Stimulated activated CD8-positive, alpha-beta memory T cell treated with anti-CD3 and anti-CD28 coated beads, Interleukin-15, amount 100 ng/mL, for 1 hour (primary cell): ENCODE data around the gene KAZN.

Experiments
- DNase-seq: peaks from one replicate; pipeline ENCODE4 v3.0.0-alpha.2; 2020; ENCODE audit warnings: low read depth

Gene KAZN

DNA sequence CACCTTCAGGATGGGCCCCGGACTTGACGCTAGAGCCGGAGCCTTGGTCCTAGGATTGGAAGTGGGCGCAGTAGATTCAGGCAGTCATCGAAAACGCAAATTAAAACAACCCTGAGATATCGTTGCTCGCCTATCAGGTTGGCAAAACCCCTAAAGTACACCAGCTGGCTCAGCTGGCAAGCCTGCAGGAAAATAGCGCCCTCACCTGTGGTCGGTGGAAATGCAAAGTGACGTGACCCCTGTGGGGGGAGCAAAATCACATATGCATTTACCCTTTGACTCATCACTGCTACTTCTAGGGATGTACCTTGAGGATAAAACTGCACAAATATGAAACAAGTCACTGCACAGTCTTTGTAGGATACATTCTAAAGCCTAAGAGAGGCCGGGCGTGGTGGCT, 384.8 kb downstream of the KAZN start:
- DNase-seq, result no peak

DNA sequence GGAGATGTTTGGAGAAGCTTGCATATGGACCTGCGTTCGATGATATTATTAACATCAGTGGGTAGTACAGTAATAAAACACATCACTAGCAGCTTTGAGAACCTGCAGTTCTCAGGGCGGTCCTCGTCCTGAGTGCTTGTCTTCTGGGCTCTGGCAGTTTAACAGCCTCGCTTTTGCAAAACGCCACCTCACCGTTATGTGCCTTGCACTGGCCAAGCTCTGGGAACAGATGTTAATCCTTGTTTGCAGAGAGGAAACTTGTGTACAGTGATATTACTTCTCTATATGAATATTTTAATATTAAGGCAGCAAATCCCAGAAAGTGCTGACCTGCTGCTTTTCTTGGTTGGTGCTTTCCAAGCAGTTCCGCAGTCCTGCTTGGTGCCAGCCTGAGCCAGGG, 387.7 kb downstream of the KAZN start:
- DNase-seq, result no peak

DNA sequence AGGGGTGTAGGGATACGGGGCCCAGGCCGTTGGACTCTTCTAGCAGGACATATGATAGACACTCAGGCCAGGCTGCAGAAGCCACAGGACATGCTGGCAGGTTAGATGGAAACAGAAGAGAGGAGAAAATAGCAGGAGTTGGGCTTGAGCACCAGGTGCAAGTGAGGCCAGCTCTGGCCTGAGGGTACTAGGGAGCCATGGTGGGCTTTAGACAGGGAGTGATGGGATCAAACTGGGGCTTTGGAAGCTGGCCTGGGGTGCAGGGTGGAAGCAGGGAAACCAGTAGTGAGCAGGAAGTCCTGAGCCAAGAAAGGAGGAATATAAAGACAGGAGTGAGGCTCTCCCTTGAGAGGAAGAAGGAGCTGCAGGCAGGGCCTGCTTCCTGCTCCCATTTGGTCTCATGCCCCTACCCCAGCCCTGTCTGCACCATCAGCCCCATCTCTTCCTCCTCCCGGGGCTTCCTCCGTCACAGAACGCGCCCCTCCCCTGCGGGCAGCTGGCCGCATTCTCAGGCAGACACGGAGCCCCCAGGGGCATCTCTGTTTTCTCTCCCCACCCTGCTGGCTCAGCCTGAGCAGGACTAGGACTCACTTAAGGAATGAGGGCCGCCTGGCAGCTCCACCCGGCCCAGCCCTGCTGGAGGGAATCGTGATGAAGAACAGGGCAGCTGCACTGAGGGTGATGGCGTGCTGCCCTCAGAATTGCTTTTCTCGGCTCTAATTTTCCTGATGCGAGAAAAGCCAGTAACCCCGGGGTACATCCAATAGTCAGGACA, 389.5 kb downstream of the KAZN start:
- DNase-seq, result no peak

DNA sequence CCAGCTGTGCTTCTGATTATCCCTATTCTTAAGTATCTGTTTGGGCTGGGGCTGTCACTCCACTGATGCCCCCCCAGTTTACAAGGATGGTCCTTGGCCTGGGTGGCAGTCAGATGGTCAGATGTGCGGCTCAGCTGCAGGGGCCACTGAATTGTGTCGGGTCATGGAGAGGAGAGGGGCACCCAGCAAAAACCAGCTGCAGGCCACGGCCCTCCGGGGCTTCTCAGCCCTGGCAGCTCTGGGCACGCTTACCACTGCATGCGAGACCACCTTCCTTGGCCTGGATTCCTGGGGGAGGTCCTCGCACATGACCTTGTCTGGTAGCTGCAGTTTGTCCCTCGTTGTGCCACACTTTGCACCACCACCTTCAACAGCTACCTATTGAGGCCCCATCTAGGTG, 390.2 kb downstream of the KAZN start:
- DNase-seq, result no peak

DNA sequence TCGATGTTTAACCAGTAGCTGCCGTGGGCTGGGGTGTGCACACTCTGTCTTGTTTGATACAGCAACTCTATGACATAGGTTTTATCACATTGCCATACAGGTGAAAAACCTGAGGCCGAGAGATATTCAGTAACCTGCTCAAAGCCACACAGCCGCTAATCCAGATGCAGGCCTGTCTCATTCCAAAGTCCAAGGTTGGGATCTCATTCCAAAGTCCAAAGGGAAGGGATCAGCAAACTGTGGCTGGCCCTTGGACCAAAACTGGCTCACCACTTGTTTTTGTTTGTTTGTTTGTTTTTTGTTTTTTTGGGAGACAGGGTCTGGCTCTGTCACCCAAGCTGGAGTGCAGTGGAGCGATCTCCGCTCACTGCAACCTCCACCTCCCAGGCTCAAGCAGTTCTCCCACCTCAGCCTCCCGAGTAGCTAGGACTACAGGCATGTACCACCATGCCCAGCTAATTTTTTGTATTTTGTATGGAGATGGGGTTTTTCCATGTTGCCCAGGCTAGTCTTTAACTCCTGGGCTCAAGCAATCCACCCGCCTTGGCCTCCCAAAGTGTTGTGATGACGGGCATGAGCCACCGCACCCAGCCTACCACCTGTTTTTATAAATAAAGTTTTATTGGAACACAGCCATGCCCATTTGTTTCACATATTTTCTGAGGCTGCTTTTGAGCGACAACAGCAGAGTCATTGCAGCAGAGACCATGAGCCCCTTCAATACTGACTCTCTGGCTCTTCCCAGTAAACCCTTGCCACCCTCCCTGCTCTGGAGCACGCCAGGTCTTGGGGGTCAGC, 391.6 kb downstream of the KAZN start:
- DNase-seq, result no peak

DNA sequence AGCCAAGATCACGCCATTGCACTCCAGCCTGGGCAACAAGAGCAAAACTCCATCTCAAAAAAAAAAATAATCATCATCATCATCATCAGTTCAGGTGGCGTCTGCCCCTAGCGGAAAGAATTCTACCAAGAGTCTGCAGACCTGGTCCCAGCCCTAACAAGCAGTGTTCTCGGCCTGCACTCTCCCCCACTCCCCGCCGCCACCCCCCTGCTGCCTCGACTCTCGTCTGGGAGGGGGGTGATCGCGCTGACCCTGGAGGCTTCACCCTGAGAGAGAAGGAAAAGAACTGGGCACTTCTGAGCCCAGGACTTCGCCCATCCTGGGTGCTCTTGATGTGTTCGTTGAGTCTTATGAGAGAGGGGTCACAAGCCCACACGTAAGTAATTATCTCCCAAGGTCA, 394.9 kb downstream of the KAZN start:
- DNase-seq, result no peak

DNA sequence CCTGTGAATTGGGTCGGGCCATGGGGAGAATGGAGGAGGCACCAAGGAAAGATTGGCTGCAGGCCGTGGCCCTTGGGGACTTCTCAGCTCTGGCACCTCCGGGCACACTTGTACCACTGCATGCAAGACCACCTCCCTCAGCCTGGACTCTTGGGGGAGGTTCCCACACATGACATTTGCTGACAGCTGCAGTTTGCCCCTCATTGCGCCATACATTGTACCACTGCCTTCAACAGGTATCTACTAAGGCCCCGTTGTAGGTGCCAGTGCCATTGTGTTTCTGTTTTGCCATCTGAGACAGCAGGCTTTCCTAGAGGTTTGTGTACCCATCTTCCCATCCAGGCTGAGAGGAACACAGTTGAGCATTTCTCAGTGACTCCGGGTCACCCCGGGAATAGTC, 395.7 kb downstream of the KAZN start:
- DNase-seq, result no peak

DNA sequence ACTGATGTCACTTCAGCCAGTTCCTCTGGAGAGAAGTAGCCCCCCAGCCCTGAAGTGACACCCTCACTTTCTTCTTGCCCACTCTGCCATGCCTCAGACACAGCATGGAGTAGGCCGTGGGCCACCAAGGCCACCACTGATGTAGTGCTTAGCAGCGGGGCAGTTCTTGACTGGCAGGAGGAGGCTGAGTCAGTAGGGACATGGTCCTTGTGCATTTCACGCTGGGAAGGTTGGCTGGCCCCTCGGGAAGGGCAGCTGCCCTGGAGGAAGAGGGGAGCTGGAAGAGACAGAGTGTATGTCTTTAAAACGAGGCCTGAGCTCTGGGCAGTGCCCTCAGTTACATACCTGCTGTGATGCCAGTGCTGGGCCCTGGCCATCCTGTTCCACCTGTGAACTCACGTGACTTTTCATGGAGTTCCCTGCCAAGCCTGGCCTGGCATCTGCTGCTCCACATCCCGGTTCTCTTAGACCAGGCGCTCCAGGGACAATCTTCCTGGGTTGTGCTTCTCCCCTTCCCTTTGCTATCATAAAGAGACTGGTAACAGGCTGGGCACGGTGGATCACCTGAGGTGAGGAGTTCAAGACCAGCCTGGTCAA, 396.5 kb downstream of the KAZN start:
- DNase-seq, result no peak

DNA sequence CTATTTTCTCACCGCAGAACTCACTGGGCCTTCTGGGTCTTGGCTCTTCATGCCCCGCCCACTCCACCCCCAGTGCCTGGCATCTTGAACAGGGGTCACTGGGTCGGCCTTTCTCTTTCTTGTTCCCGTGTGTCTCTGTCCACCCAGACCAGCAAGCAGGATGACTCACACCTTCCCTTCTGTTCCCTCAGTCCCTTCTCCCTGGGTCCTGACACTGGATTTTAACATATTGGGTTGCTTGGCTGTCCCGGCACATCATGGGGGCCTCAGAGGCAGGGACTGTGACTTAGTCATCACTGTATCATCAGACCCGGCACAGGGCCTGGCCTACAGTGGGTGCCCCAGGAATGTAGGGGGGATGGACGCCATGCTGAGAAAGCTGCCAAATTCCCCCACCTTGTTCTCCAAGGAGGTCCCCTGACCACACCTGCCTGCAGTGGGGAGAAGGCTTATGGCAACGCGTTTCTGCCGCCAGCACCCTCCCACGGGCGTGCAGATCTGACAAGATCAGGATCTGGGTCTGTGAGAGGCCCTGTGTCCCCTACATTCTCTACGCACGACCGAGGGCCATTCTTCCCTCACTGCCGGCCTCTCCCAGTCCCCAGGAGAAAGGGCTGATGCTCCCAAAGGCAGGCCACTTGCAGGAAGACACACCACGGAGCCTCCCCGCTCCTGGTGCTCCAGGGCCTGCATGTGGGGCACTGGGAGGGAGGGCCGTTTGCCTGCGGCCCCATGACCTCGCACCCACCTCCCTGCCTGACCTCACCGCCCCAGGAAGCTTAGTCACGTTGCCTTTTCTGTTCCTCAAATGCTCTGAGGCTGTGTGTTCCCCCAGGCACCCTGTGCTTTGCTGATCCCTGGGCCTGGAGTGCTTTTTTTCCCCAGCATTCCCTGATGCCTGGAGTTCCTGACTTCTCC, 397.9 kb downstream of the KAZN start:
- DNase-seq, result no peak

DNA sequence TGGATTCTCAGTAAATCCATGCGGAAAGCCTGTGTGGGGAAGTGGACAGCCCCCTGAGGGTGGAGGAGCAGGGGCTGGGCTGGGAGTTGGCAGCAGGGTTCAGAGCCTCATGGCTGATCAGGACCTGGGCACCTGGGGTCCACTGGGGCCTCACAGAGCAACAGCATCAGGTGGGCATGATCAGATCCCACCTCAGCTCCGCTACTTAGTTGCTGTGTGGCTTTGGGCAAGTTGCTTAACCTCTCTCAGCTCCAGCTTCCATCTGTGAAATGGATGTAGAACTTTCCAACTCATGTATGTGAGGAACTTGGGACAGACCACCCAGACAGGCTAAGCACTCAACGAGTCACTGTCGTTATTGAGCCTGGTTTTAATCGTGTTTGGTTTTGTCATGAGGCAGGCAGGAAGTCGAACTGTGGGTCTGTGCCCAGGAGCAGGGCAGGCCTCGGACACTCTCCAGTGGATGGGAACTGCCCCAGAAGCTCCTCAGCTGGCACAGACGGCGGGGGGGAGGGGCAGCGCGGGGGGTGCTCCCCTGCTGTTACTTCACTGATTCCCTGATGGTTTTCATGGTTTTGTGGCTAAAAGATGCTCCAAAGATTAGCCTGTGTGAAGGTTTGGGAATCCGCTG, 399.3 kb downstream of the KAZN start:
- no peak for DNase-seq

DNA sequence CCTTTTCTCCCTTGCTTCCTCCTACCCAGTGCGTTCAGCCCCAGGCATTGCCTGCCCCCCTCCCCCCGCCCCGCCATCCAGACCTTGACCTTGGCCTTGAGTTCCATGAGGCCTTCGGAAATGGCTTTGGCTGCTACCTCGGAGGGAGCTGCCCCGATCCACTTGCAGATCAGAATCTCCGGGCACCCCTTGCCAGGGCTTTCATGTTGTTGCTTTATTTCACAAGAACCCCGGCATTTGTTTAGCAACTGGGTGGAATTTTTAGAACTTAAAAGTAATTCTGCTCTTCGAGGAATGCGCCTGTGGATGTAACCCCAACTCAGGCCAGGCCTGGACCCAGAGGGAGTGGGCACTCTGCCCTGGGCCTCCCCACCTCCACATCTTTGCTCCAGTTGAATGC, 401.0 kb downstream of the KAZN start:
- no peak for DNase-seq

DNA sequence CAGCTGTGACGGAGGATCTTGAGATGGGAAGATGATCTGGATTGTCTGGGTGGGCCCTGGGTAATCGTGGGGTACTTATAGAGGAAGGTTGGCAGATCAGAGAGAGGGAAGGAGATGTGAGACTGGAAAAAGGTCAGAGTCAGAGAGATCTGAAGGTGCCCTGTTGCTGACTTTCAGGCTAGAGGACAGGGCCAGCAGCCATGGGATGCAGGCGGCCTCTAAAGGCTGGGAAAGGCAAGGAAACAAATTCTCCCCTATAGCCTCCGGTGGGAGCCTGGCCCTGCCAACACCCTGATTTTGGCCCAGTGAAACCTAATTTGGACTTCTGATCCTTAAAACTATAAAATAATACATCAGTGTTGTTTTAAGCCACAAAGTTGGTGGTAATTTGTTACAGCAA, 401.5 kb downstream of the KAZN start:
- DNase-seq, result no peak

DNA sequence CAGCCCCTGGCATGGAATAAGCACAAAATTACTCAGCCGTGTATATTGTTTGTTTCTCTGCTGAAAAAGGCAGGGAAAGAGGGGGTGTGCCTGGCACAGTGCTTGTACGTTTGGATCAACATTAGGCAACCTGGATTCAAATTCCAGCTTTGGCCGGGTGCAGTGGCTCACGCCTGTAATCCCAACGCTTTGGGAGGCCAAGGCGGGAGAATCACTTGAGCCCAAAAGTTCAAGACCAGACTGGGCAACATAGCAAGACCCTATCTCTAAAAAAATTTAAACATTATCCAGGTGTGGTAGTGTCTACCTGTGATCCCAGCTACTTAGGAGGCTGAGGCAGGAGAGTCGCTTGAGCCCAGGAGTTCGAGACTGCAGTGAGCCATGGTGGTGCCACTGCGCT, 402.2 kb downstream of the KAZN start:
- DNase-seq, result no peak

DNA sequence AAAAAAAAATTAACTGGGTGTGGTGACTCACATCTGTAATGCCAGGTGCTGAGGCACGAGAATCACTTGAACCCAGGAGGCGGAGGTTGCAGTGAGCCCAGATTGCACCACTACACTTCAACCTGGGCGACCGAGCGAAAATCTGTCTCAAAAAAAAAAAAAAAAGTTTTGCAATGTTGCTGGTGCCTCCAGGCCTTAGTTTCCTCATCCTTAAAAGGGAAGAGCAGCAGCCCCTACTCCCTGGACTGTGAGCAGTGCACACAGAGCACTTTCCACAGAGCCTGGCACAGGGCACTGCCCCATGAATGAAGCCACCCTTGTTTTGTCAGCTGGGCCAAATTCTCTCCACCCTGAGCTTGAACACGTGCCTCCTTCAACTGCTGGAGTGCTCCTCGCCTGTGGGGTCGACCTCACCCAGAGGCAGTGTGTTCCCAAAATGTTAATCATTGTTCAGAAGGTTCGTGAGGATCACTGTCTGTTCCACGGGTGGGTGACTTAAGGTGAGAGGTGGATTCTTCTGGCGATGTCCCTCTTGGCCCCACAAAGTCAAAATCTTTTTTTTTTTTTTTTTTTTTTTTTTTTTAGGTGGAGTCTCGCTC, 402.9 kb downstream of the KAZN start:
- no peak for DNase-seq

DNA sequence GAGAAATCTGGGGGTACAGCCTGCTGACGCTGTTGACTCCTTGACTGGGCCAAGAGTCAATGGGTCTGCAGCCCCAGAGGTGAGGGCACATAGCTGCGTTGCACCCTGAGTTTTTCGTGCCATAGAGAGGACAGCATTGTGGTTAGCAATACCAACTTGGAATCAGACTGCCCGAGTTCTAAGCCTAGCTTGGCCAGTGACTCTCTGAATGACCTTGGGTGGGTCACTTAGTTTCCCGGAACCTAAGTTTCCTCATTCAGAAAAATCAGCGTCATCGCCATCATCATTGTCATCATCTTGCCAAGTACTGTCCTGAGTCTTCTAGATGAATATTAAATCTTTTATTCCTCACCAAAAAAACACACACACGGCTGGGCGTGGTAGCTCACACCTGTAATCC, 403.8 kb downstream of the KAZN start:
- no peak for DNase-seq

DNA sequence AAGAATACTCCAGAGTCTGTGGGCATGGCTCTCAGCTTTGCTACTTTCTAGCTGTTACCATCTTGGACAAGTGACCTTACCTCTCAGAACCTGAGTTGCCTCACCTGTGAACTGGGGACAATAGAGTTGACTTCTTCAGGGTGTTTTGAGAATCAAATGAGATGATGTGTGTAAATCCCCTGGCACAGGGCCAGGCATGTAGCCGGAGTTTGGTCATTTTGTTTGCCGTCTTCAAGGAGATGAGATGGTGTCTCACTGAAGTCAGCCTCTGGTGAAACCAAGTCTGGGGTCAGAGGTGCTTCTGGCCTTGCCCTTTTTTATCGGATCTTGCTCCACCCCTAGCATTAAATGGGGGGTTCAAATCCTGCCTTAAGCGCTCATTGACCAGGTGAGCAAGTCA, 405.9 kb downstream of the KAZN start:
- DNase-seq, result no peak

DNA sequence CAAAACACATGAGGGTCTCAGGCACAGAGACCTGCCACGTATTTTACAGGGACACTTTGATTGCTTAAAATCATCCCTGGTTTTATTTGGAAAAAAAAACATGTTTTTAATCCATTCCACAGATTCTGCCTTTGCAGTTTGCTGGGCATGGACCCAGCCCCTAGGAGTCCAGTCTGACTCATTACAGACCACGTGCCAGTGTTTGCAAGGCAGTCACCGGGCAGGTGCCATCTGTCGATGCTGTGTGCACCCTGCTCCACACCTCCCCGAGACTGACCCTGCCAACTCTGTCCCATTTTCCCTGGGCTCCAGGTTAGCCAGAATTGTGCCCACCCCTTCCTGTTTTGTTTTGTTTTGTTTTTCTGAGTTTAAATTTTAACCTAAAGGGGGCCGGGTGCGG, 406.6 kb downstream of the KAZN start:
- DNase-seq, result no peak

DNA sequence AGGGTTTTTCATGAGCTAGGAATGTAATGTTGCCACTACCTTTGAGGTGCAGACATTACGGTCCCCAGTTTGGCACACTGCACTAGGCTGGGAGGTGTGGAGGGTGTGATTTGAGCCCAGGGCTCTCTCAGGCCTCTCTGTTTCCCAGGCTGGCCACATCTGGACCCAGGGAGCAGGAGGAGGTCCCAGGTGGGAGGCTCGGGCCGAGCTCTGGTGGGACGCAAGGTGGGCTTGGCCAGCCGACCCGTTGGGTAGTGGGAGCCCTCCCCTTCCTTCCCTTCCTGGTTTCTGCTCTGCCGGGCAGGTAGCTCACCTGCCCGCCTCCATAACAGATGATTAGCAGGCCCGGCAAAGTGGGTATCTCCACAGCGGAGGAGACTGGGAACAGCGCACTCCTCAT, 408.9 kb downstream of the KAZN start:
- no peak for DNase-seq

DNA sequence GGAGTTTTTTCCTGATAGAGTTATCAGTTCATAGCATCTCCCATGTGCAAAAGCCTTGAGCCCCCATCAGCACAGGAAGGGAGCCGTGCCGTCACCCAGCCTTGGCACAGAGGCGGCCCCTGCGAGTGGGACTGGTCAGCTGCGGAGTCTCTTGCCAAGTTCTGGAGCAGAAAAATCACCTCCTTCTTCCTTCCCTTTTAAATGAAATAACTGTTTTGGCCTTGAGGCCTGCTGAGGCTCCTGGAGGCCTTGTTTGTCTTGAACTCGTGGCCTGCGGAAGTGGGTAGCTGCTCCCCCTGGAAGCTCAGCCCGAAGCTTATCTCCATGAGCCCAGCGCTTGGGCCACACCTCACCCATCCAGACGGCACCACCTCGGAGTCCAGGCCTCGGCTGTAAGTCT, 409.4 kb downstream of the KAZN start:
- DNase-seq, result no peak

DNA sequence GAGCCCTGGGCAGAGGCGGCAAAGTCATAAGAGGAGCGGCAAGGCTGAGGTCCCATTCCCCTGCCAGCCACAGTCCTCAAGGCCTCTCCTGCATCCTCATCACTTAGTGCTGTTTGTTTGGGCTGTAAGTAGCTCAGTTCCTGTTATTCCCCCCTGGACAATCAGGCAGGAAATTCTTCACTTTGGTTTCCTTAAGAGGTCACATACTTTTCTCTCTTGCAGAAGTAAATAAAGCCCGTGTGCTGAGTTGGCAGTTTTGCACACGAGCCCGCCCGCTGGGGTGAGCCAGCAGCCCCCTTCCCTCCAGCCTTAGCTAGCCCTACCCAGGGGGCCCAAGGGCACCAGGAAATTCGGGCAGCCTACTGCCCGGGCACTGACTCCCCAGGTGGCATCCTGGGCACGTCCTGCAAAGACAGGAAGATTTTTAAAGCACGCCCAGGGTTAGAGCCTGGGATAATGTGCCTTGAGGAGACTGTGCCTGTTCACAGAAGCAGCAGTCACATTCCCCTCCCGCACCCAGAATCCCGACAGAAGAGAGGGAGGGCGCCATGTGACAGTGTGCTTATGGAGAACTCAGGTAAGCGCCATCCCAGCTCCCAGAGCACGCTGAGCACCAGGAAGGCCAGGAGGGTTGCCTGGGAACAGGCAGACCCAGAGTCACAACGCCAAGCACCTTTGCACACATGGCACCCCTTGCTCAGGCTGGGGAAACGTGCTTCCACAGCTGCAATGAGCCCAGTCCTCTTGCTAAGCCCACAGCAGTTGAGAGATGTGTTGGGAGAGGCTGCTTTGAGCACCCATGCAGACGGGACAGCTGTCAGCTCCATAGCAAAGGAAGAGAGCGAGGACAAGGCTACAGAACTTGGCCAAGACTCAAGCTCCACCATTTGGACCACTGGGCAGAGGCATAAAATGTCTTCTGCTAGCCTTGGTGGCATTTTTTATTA, 410.6 kb downstream of the KAZN start:
- no peak for DNase-seq
